GM10266 (cell line): ENCODE results near the gene U2AF1L4.

Experiments used
- DNase-seq: peaks from one replicate; pipeline ENCODE4 v3.0.0; 2012; ENCODE audit errors: extremely low spot score
- TF ChIP-seq, protein P1 (sequence below): IDR thresholded peaks from 2 replicates; pipeline ENCODE4 v1.5.1; 2012; ENCODE audit warnings: mild to moderate bottlenecking, low read depth; ENCODE audit not compliant: control insufficient read depth, insufficient read depth; ENCODE audit errors: missing control alignments

The U2AF1L4 gene

GRCh38 chr19:35708391-35708790, 36.8 kb downstream of the U2AF1L4 start:
- TF ChIP-seq, protein P1, sequence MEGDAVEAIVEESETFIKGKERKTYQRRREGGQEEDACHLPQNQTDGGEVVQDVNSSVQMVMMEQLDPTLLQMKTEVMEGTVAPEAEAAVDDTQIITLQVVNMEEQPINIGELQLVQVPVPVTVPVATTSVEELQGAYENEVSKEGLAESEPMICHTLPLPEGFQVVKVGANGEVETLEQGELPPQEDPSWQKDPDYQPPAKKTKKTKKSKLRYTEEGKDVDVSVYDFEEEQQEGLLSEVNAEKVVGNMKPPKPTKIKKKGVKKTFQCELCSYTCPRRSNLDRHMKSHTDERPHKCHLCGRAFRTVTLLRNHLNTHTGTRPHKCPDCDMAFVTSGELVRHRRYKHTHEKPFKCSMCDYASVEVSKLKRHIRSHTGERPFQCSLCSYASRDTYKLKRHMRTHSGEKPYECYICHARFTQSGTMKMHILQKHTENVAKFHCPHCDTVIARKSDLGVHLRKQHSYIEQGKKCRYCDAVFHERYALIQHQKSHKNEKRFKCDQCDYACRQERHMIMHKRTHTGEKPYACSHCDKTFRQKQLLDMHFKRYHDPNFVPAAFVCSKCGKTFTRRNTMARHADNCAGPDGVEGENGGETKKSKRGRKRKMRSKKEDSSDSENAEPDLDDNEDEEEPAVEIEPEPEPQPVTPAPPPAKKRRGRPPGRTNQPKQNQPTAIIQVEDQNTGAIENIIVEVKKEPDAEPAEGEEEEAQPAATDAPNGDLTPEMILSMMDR = no peak
- no peak for DNase-seq

GRCh38 chr19:35704218-35704617, 41.0 kb downstream of the U2AF1L4 start, which contains the start of gene ZBTB32:
TSS of gene ZBTB32 (plus strand) at chr19:35704558. CDS start at chr19:35714627, 10,069 bp downstream.
- DNase-seq = no peak
- TF ChIP-seq, protein P1 = no peak

GRCh38 chr19:35703343-35703742, 41.9 kb downstream of the U2AF1L4 start:
- DNase-seq = no peak

DNA sequence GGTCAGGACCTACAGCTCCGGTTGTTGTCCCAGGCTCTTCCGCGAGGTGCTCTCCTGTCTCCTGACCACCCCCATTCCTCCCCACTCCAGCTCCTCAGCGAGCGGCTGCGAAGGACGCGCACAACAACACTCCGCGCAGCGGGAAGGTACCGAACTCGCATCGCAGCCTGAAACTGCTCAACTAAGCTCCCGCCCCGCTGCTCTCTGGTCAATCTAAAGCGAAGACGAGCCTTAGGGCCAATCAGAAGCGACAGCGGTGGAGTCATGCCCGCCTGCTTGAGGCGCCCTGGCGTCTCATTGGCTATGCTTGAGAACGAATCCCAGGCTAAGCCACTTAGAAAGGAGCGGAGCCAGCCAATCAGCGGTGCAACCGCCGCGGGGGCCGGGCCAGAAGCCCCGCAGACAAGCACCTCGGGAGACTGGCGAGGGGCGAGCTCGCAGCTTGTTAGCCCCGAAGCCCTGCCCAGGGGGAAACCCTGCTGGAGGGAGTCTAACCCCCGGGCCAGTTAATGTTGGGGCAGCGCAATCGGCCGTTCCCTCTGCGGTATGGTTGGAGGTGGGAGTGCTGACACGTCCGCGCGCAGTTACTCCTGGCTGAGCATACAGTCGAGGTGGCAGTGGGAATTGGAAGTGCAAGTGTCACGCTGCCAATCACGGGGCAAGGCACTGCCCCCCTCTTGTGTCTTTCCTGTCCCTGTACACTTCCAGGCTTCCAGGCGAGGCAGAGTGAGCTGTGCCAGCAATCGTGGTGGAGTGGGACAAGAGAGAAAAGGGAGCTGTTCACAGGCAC, 42.8 kb downstream of the U2AF1L4 start:
- DNase-seq = peak; percentile 94
- TF ChIP-seq, protein P1 = no peak

More at GRCh38 chr19:35703343-35703742, 41.9 kb downstream of the U2AF1L4 start:
- TF ChIP-seq, protein P1 = no peak

- peak; percentile 69 for DNase-seq
- TF ChIP-seq, protein P1 = no peak
Observed at GRCh38 chr19:35696835-35697234, 48.4 kb downstream of the U2AF1L4 start.

DNA sequence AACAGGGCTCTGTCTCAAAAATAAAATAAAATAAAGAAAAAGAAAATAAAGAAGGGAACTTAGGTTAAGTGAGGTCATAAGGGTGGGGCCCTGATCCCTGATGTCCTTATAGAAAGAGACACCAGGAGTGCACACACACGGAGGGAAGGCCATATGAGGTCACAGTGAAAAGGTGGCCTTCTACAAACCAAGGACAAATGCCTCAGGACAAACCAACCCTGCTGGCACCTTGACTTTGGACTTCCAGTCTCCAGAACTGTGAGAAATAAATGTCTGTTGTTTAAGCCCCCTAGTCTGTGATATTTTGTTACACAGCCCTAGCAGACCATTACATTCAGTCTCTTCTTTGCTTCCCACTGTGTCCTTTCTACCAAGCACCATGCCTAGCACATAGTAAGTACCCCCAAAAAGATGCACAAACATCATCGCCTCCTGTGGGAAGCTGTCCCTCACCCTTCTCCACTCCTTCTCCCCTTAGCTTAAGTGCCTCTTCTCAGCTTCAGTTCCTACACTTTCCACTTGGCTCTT, 49.3 kb downstream of the U2AF1L4 start:
- TF ChIP-seq, protein P1 = no peak
- DNase-seq = no peak

GRCh38 chr19:35693835-35694599, 51.2 kb downstream of the U2AF1L4 start:
- DNase-seq = peak; percentile 91
- TF ChIP-seq, protein P1 = peak; percentile 100
